NOMO-1 treated with dmso at 0.1 percent for 144 hours (cell line): ENCODE data around the gene APOC3.

Experiments used
- DNase-seq: peaks from one replicate; lab custom pipeline; 2025; ENCODE audit not compliant: unreplicated experiment; lab: John Stamatoyannopoulos, UW

APOC3 gene

GRCh38 chr11:116804001-116804400 lies 25.7 kb upstream of the APOC3 start:
- DNase-seq: no peak

GRCh38 chr11:116807601-116808261 lies 22.0 kb upstream of the APOC3 start:
- no peak for DNase-seq

GRCh38 chr11:116808262-116809175 lies 21.2 kb upstream of the APOC3 start:
- DNase-seq: no peak

- no peak for DNase-seq
Measured at GRCh38 chr11:116811194-116811593, 18.5 kb upstream of the APOC3 start.

GRCh38 chr11:116812109-116812508 lies 17.6 kb upstream of the APOC3 start:
- no peak for DNase-seq

- no peak for DNase-seq
Measured at GRCh38 chr11:116813170-116813569, 16.5 kb upstream of the APOC3 start.

- DNase-seq: no peak
Measured at GRCh38 chr11:116813781-116814471, 15.8 kb upstream of the APOC3 start.

GRCh38 chr11:116814502-116814901 lies 15.2 kb upstream of the APOC3 start:
- DNase-seq: no peak

GRCh38 chr11:116819049-116819448 lies 10.7 kb upstream of the APOC3 start:
- DNase-seq: no peak

- DNase-seq: no peak
Measured at GRCh38 chr11:116821050-116821918, 8.4 kb upstream of the APOC3 start.

GRCh38 chr11:116822575-116822974 lies 7.1 kb upstream of the APOC3 start:
- DNase-seq: no peak

GRCh38 chr11:116823031-116823843 lies 6.5 kb upstream of the APOC3 start, which contains the start of gene APOA4:
APOA4 (minus strand) TSS chr11:116823304; CDS start chr11:116823191, 113 bp downstream.
- DNase-seq: no peak

- no peak for DNase-seq
Measured at GRCh38 chr11:116825434-116825833, 4.3 kb upstream of the APOC3 start.

- DNase-seq: no peak
Measured at GRCh38 chr11:116825854-116826750, 3.6 kb upstream of the APOC3 start.

- no peak for DNase-seq
Measured at GRCh38 chr11:116826751-116827431, 2.8 kb upstream of the APOC3 start.

- no peak for DNase-seq
Measured at GRCh38 chr11:116827461-116827860, 2.2 kb upstream of the APOC3 start.

- DNase-seq: no peak
Measured at GRCh38 chr11:116828632-116829524, 829 bp upstream of the APOC3 start.
